GM11168 (cell line): ENCODE data around the gene CDYL2.

Experiments used
- in situ Hi-C: fragments of 300-500 bp; cut with MboI; formaldehyde crosslinking; loops from one replicate; pipeline ENCODE4 v1.12.0; 2022; ENCODE audit warnings: low sequenced_read_pairs; ENCODE audit not compliant: unreplicated experiment

Gene CDYL2

GRCh38 chr16:80804526-80805383 is at the start of gene CDYL2:
CDYL2 (minus strand) TSS chr16:80804598; CDS start chr16:80804173, 425 bp downstream.
- in situ Hi-C loops = loop anchor here (25.0 kb wide), 1 partner anchor 267 kb away; the partner anchor contains the start of gene DYNLRB2

GRCh38 chr16:80852261-80852872 is 48.0 kb upstream of the CDYL2 start:
- in situ Hi-C loops = no loop called here

GRCh38 chr16:80851831-80852230 is 47.4 kb upstream of the CDYL2 start:
- in situ Hi-C loops = no loop called here

GRCh38 chr16:80850757-80851156 is 46.4 kb upstream of the CDYL2 start:
- in situ Hi-C loops = no loop called here

GRCh38 chr16:80848862-80849261 is 44.5 kb upstream of the CDYL2 start:
- in situ Hi-C loops = no loop called here

GRCh38 chr16:80846680-80847079 is 42.3 kb upstream of the CDYL2 start:
- in situ Hi-C loops = no loop called here

GRCh38 chr16:80846275-80846674 is 41.9 kb upstream of the CDYL2 start:
- in situ Hi-C loops = no loop called here

GRCh38 chr16:80844395-80844794 is 40.0 kb upstream of the CDYL2 start:
- in situ Hi-C loops = no loop called here

- in situ Hi-C loops = no loop called here
These were observed 36.8 kb upstream of the CDYL2 start for GRCh38 chr16:80841231-80841630.

GRCh38 chr16:80837533-80838147 is 33.2 kb upstream of the CDYL2 start:
- in situ Hi-C loops = no loop called here

GRCh38 chr16:80836846-80837245 is 32.4 kb upstream of the CDYL2 start:
- in situ Hi-C loops = no loop called here

GRCh38 chr16:80836202-80836601 is 31.8 kb upstream of the CDYL2 start:
- in situ Hi-C loops = no loop called here

GRCh38 chr16:80831039-80831438 is 26.6 kb upstream of the CDYL2 start:
- in situ Hi-C loops = no loop called here

- in situ Hi-C loops = no loop called here
These were observed 24.1 kb upstream of the CDYL2 start for GRCh38 chr16:80828495-80828894.

- in situ Hi-C loops = no loop called here
These were observed 22.6 kb upstream of the CDYL2 start for GRCh38 chr16:80827007-80827406.

GRCh38 chr16:80825365-80825758 is 21.0 kb upstream of the CDYL2 start:
- in situ Hi-C loops = no loop called here

- in situ Hi-C loops = loop anchor here (25.0 kb wide), 1 partner anchor 287 kb away; the partner anchor contains the start of gene DYNLRB2
These were observed 20.4 kb upstream of the CDYL2 start for GRCh38 chr16:80824623-80825364.

- in situ Hi-C loops = loop anchor here (25.0 kb wide), 1 partner anchor 283 kb away; the partner anchor contains the start of gene DYNLRB2
These were observed 15.6 kb upstream of the CDYL2 start for GRCh38 chr16:80819988-80820387.

GRCh38 chr16:80816356-80816755 is 12.0 kb upstream of the CDYL2 start:
- in situ Hi-C loops = loop anchor here (25.0 kb wide), 1 partner anchor 279 kb away; the partner anchor contains the start of gene DYNLRB2

GRCh38 chr16:80815278-80815677 is 10.9 kb upstream of the CDYL2 start:
- in situ Hi-C loops = loop anchor here (25.0 kb wide), 1 partner anchor 278 kb away; the partner anchor contains the start of gene DYNLRB2
